A673 (cell line): ENCODE data around the gene SERPINB8. TPM values are rescaled to one million over a fixed set of nuclear protein-coding genes. Genes with fewer than 3 reads are reported as not detected.
A peak's percentile ranks its signal among the peaks of the same experiment; 100 is the strongest.

Experiments used
- BruUV-seq: library from RNA; stranded (reverse); fragments of 400-500 nt; replicated peaks from 2 replicates; lab custom pipeline; 2021; lab: Mats Ljungman, UMichigan
- CTCF ChIA-PET: fragments of 300-600 bp; sonication (Branson Sonifier 250); formaldehyde crosslinking; loops from one replicate; lab custom pipeline; 2022; ENCODE audit warnings: antibody characterized with exemption; lab: Charles Lee
- POLR2A ChIA-PET: fragments of 300-600 bp; sonication (Branson Sonifier 250); formaldehyde crosslinking; loops from one replicate; lab custom pipeline; 2022; ENCODE audit warnings: antibody characterized with exemption; ENCODE audit not compliant: low non-redundant PET; lab: Charles Lee
- DNase-seq: peaks from one replicate; pipeline ENCODE4 v3.0.0-alpha.2; 2015; ENCODE audit warnings: low spot score
- H3K27ac ChIP-seq: fragments of 200-600 bp; sonication (generic); 2 replicates; pipeline ENCODE4 v1.5.1; 2016; ENCODE audit warnings: mixed run types, low read depth, mild to moderate bottlenecking, mixed read lengths, antibody characterized with exemption, low read length; ENCODE audit not compliant: poor library complexity, severe bottlenecking
- H3K27me3 ChIP-seq: fragments of 200-600 bp; sonication (generic); replicated peaks from 2 replicates; pipeline ENCODE4 v1.6.1; 2017; ENCODE audit warnings: mixed run types, low read depth, mild to moderate bottlenecking, mixed read lengths, antibody characterized with exemption, low read length; ENCODE audit not compliant: insufficient read depth, poor library complexity
- H3K36me3 ChIP-seq: fragments of 200-600 bp; sonication (generic); 2 replicates; pipeline ENCODE4 v1.6.1; 2016; ENCODE audit warnings: mixed run types, mild to moderate bottlenecking, mixed read lengths, antibody characterized with exemption, low read length; ENCODE audit not compliant: insufficient read depth, poor library complexity, severe bottlenecking
- H3K4me1 ChIP-seq: fragments of 200-600 bp; sonication (generic); 2 replicates; pipeline ENCODE4 v1.6.1; 2017; ENCODE audit warnings: mixed run types, mild to moderate bottlenecking, mixed read lengths, antibody characterized with exemption, low read length; ENCODE audit not compliant: insufficient read depth, poor library complexity, severe bottlenecking
- H3K4me3 ChIP-seq: fragments of 200-600 bp; sonication (generic); 2 replicates; pipeline ENCODE4 v1.5.1; 2016; ENCODE audit warnings: low read depth, mixed run types, mild to moderate bottlenecking, mixed read lengths, low read length; ENCODE audit not compliant: poor library complexity, severe bottlenecking
- H3K9me3 ChIP-seq: fragments of 200-600 bp; sonication (generic); 2 replicates; pipeline ENCODE4 v1.6.1; 2016; ENCODE audit warnings: mixed run types, low read depth, mild to moderate bottlenecking, mixed read lengths, antibody characterized with exemption, low read length; ENCODE audit not compliant: poor library complexity, severe bottlenecking
- CTCF ChIP-seq: fragments of 300-800, 200-600 bp; sonication (generic); conservative IDR thresholded peaks from 2 replicates; pipeline ENCODE4 v1.5.1; 2017; ENCODE audit warnings: low read depth, mild to moderate bottlenecking, antibody characterized with exemption, low read length, moderate library complexity, mixed read lengths
- EZH2 ChIP-seq: fragments of 200-600 bp; sonication (generic); IDR thresholded peaks from 2 replicates; pipeline ENCODE4 v1.6.1; 2017; ENCODE audit warnings: borderline replicate concordance, low read depth, mild to moderate bottlenecking, mixed read lengths, antibody characterized with exemption, low read length; ENCODE audit not compliant: poor library complexity, severe bottlenecking
- intact Hi-C: fragments of 100-400 bp; cut with micrococcal nuclease; formaldehyde crosslinking; loops from one replicate; pipeline ENCODE4 v1.10.0; 2022; ENCODE audit not compliant: unreplicated experiment
- total RNA-seq: library from RNA; stranded (reverse); gene quantifications from 2 replicates; pipeline ENCODE4 v1.2.3, GENCODE V29; 2021

The SERPINB8 gene
- total RNA-seq, 1 experiment from 2014 or later = 26.4 TPM

- intact Hi-C loops = loop anchor here (10.0 kb wide), 1 partner anchor 457 kb away; no protein-coding TSS in a partner anchor
- Histone ChIP-seq H3K27me3 (no peaks in the 10 kb centered on the region), H3K9me3 (no peaks in the 10 kb centered on the region), H3K4me1 (peaks cover 8% of the 10 kb centered on the region), H3K27ac (peak overlapping the region; percentile 99), H3K36me3 (no peaks in the 10 kb centered on the region), H3K4me3 (no peak overlapping the region)
- ChIA-PET POLR2A (no interaction called here), CTCF (no interaction called here)
- DNase-seq = no peak
- BruUV-seq = no TSS peak
- TF ChIP-seq CTCF (no peak), EZH2 (no peak)
These were observed 2.1 kb downstream of the SERPINB8 start for GRCh38 chr18:63972002-63972376.

DNA sequence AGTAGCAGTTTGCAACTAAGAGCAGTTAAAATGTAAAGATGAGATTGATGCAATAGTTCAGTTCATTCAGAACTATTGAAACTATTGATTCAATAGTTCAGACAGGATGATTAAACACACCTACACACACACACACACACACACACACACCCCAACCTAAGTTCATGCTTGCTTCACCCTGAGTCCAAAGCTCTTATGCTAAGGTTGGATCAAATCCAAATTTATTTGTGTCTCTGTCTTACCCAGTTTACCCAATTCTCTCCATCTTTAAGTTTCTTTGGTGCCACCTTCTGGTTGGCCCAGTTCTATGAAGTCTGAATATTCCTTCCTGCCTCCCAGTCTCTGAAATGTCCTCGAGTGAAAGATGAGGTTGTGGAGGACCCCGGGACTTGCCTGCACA, 5.1 kb downstream of the SERPINB8 start:
- BruUV-seq = no TSS peak
- H3K27me3 ChIP-seq = no peaks in the 10 kb centered on the region

DNA sequence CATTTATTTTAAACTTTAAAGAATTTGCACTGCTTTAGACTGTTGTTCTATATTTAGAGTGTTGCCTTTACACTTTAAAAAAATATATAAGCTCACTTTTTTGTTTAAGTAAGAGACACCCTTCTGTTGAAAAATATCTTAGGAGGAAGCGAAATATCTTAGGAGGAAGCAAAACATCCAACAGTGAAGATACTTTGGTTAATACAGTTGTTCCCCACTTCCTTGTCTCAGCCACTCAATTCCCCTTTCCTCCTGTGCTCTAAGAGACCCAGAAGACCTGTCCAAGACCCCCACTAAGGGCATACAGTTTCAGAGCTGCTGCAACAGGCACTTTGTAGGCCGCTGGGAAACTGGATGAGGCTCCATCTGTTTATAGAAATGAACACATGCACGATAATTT, 5.7 kb downstream of the SERPINB8 start:
- no peak overlapping the region for H3K27ac ChIP-seq
- intact Hi-C loops = loop anchor here (1.0 to 10.0 kb wide), 2 partner anchors 84 to 461 kb away; no protein-coding TSS in a partner anchor
- no TSS peak for BruUV-seq
- H3K4me1 ChIP-seq = peaks cover 8% of the 10 kb centered on the region
- peaks cover 4% of the 10 kb centered on the region for H3K36me3 ChIP-seq
- H3K9me3 ChIP-seq = no peaks in the 10 kb centered on the region
- ChIA-PET CTCF (interaction anchor here (1.0 kb wide), 1 partner anchor 19 kb away, joined by 4 read pairs; no protein-coding TSS in a partner anchor), POLR2A (no interaction called here)
- no peak overlapping the region for H3K4me3 ChIP-seq
- no peak for TF ChIP-seq EZH2
- TF ChIP-seq CTCF = no peak
- no peaks in the 10 kb centered on the region for H3K27me3 ChIP-seq
- no peak for DNase-seq

More for the DNA sequence above, 5.1 kb downstream of the SERPINB8 start:
- ChIA-PET CTCF (interaction anchor here (1.0 kb wide), 1 partner anchor 20 kb away, joined by 4 read pairs; no protein-coding TSS in a partner anchor), POLR2A (no interaction called here)
- H3K36me3 ChIP-seq = no peaks in the 10 kb centered on the region
- no peak overlapping the region for H3K27ac ChIP-seq
- no peak overlapping the region for H3K4me3 ChIP-seq
- TF ChIP-seq CTCF (peak; percentile 61), EZH2 (no peak)
- intact Hi-C loops = loop anchor here (1.0 to 10.0 kb wide), 2 partner anchors 84 to 460 kb away; no protein-coding TSS in a partner anchor
- H3K9me3 ChIP-seq = no peaks in the 10 kb centered on the region
- peaks cover 8% of the 10 kb centered on the region for H3K4me1 ChIP-seq
- peak; percentile 74 for DNase-seq
